Medulla oblongata (tissue), 1 donor: Measurements from ENCODE around the gene SLC10A3.

Experiments used
- DNase-seq: peaks from one replicate; pipeline ENCODE4 v3.0.0-alpha.2; 2015; ENCODE audit errors: extremely low spot score

Gene SLC10A3

DNA sequence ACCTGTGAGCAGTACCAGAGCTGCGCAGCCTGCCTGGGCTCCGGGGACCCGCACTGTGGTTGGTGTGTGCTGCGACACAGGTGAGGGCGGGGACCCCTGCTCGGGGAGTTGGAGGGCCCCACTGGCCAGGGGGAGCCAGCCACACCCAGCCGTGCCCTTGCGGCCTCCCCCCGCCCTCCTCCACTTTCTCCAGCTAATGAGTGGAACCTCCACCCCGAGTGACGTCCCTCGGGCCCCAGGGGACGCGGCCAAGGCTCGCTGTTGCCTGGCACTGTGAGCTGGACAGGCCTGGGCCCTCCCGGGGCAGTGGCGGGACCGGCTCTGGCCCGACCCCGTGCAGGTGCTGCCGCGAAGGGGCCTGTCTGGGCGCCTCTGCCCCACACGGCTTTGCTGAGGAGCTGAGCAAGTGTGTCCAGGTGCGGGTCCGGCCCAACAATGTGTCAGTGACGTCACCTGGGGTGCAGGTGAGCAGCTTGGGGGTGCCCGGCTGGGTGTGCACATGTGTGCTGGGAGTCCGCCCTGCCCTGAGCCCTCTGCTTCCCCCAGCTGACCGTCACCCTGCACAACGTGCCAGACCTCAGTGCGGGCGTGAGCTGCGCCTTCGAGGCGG lies 26.7 kb downstream of the SLC10A3 start:
- DNase-seq = no peak

DNA sequence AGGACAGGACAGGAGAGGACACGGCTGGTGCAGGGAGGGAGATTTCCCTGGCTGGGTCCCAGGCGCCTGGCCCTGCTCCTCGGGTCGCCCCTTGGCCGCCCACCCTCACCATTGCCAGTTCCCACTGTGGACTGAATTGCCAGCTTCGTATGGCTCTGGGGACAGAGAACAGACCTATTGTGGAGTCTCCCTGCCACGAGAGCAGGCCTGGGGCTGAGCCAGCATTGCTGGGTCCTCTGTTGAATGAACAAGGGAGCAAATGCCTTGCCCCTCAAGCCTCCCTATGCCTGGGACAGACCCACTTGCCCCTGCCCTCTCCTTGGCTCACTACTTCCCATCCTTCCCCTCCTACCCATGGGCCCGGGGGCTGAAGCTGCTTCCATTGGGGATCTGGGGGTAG lies 28.0 kb downstream of the SLC10A3 start:
- DNase-seq = peak; percentile 61

- DNase-seq = no peak
These were observed 30.1 kb downstream of the SLC10A3 start for GRCh38 chrX:154460326-154460725.

- no peak for DNase-seq
These were observed 30.6 kb downstream of the SLC10A3 start for GRCh38 chrX:154459832-154460231.

DNA sequence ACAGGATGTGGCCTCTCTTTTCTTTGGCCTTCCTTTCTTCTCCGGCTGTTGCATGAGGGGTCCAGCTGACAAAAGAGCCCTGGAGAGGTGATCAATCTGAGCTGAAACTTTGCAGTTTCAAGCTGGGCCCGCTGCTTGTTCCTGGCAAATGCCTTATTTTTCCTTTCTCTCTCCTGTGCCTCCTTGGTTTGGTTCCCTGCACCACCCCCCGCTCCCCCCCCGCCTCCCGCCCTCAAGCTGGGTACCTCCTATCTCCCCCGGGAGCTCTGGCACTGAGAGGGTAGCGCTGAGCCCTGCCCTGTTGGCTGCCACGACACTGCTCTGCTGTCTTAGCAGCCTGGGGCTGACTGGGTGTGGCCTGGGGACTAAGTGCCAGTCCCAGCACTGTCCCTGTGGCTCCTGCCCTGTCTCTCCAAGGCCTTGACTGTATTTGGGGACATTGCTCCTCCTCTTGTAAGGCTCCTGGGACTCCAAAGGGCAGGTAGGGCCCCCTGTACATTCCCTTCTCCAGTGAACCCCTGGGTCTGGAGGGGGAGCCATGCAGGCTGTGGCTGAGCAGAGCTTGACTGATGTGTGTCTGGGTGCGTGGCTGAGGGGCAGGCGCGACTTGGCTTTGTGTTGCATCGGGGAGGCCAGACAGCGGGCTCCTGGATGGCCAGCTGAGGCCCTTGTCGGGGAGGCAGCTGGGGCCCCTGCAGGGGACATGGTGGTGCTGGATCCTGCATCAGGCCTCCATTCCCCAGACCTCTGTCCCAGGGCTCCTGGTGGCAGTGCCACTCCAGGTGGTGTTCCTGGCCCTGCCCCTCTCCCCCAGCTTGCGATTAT lies 31.3 kb downstream of the SLC10A3 start:
- DNase-seq = peak; percentile 37

- DNase-seq = peak; percentile 46
These were observed 32.1 kb downstream of the SLC10A3 start, which contains the start of gene PLXNA3 for GRCh38 chrX:154458116-154458953. PLXNA3 (plus strand) TSS chrX:154458281; CDS start chrX:154460184, 1,903 bp downstream.

GRCh38 chrX:154457491-154458115 lies 32.8 kb downstream of the SLC10A3 start:
- DNase-seq = peak; percentile 13

- peak; percentile 28 for DNase-seq
These were observed 37.6 kb downstream of the SLC10A3 start for GRCh38 chrX:154452823-154453222.

GRCh38 chrX:154450312-154450711 lies 40.1 kb downstream of the SLC10A3 start:
- DNase-seq = peak; percentile 9

- no peak for DNase-seq
These were observed 40.8 kb downstream of the SLC10A3 start for GRCh38 chrX:154449618-154450017.

- DNase-seq = no peak
These were observed 41.9 kb downstream of the SLC10A3 start for GRCh38 chrX:154448484-154448883.

- no peak for DNase-seq
These were observed 44.0 kb downstream of the SLC10A3 start for GRCh38 chrX:154446430-154446829.

DNA sequence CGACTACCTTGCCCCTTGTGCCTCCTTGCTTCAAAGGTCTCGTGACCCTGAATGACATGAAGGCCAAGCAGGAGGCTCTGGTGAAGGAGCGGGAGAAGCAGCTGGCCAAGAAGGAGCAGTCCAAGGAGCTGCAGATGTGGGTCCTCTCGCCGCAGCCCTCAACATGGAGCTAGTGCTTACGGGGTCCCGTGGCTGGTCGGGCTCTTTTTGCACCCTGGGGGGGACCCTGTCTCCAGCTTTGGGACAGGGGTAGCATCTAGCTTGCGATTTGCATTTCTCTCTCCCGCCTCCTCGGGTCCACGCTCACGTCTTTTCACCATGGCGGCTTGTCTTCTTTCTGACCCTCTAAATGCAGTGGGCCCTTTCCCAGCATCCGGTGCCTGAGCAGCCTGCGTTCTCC lies 44.7 kb downstream of the SLC10A3 start:
- no peak for DNase-seq

DNA sequence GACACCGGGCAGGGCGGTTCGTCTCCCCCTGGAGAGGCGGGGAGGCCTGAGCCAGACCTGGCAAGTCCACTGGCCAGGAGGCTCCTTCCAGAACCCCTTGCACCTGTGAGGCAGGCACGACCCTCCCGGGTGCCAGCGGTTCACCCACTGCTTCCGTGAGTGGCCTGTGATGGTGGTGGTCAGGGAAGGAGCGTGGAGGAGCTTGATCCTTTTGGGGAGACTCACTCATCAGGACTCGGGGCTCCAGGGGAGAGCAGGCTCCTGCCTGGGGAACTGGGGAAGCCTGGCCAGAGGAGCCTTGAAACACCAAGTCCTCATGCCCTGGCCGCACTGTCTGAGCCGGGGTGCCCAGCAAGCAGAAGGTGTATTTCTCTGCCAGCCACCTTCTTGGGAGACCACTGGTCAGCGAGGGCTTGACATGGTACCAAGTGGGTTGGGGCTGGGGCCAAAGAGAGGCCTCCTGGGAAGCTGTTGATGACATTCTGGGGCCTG lies 45.6 kb downstream of the SLC10A3 start:
- no peak for DNase-seq

DNA sequence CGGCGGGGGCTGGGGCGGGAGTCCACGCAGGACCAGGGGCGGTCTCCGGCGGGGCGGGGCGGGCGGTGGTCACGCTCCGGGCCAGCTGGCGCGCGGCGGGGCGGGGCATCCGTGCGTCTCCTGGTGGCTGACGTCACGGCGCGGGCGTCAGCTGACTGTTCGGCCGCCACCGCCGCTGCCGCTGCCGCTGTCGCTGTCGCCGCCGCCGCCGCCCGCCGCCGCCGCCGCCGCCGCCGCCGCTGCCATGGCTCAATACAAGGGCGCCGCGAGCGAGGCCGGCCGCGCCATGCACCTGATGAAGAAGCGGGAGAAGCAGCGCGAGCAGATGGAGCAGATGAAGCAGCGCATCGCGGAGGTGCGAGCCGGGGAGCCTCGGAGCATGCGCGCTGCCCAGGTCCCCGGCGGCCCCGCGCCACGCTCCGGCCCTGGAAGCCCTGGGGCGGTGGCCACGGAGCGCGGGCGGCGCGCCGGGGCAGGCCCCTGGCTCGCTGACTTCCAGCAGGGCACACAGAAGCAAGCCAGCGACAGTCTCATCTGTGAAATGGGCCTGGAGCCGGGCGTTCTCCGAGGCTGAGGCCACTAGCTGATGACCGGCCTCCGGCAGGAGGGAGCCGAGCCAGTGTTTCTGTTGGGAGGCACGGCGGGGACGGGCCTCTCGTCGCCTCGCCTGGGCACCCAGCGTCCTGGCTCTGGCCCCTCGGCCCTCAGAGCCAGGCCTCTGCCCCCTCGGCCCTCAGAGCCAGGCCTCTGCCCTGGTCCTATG lies 46.3 kb downstream of the SLC10A3 start, which contains the start of gene FAM50A:
Gene FAM50A, plus strand, starts transcription at position 150 of the 763 bp plus-strand sequence. Its CDS starts 95 bp downstream, at position 245.
- peak; percentile 68 for DNase-seq

- no peak for DNase-seq
These were observed 46.9 kb downstream of the SLC10A3 start for GRCh38 chrX:154443479-154443910.

GRCh38 chrX:154441984-154442707 lies 48.3 kb downstream of the SLC10A3 start:
- no peak for DNase-seq

- DNase-seq = no peak
These were observed 48.9 kb downstream of the SLC10A3 start for GRCh38 chrX:154441564-154441963.

- no peak for DNase-seq
These were observed 49.6 kb downstream of the SLC10A3 start for GRCh38 chrX:154440623-154441357.
